Breast epithelium (tissue), 3 donors: ENCODE results near the gene NHLRC2.

Source experiments
- POLR2A ChIP-seq: fragments of 450-650 bp; IDR thresholded peaks from one replicate; pipeline ENCODE4 v1.6.1; 2016; ENCODE audit warnings: antibody characterized with exemption, mild to moderate bottlenecking, moderate library complexity
- TF ChIP-seq, protein P1 (sequence below), 3 donors: fragments of 450-650 bp; IDR thresholded peaks; one replicate each; pipeline ENCODE4 v1.5.1; 2016 to 2017; ENCODE audit warnings: antibody characterized with exemption in 3 of 3, mild to moderate bottlenecking in 3 of 3, moderate library complexity in 3 of 3

- TF ChIP-seq POLR2A, result no peak
- TF ChIP-seq, protein P1, sequence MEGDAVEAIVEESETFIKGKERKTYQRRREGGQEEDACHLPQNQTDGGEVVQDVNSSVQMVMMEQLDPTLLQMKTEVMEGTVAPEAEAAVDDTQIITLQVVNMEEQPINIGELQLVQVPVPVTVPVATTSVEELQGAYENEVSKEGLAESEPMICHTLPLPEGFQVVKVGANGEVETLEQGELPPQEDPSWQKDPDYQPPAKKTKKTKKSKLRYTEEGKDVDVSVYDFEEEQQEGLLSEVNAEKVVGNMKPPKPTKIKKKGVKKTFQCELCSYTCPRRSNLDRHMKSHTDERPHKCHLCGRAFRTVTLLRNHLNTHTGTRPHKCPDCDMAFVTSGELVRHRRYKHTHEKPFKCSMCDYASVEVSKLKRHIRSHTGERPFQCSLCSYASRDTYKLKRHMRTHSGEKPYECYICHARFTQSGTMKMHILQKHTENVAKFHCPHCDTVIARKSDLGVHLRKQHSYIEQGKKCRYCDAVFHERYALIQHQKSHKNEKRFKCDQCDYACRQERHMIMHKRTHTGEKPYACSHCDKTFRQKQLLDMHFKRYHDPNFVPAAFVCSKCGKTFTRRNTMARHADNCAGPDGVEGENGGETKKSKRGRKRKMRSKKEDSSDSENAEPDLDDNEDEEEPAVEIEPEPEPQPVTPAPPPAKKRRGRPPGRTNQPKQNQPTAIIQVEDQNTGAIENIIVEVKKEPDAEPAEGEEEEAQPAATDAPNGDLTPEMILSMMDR (IDR thresholded peaks at IDR 0.05), result no peak
These were observed 22.0 kb downstream of the NHLRC2 start for GRCh38 chr10:113876461-113876860.
